Erythroblast (primary cell): Measurements from ENCODE around the gene RIOK3.

Source experiments
- DNase-seq, 2 experiments: peaks; one replicate each; lab custom pipeline; 2025; lab: John Stamatoyannopoulos, UW
- GATA1 ChIP-seq: IDR thresholded peaks from 2 replicates; pipeline ENCODE4 v1.6.1; 2011; ENCODE audit warnings: low read depth, mild to moderate bottlenecking, control low read depth, low read length, moderate library complexity
- POLR2A ChIP-seq: IDR thresholded peaks from 2 replicates; pipeline ENCODE4 v1.6.1; 2011; ENCODE audit warnings: mild to moderate bottlenecking, low read length

Gene RIOK3

DNA sequence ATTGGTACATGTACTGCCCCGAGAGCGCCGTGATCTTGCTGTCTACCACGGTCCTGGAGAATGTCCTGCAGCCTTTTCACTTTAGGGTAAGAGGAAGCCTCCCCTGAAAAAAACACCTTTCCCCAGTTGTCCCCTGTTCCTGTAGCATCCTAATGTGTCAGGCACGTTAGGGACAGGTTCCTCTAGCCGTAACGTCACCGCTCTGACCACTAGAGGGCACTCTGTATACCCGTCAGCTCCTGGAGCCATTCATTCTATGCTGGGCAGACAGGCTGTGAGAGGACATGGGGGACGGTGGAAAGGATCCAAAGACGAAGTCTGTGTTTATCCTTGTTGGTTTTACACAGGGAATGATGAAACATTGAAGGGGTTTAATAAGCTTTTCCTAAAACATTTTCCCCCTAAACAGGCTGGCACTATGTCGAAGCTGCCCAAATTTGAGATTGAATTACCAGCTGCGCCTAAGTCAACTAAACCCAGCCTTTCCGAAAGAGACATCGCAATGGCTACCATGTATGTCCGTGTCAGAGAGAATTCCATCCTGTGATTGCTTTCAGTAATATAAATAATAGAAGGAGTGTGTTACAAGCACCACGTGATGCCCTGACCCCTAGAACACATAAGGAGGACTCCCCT, 62.9 kb downstream of the RIOK3 start:
- no peak for TF ChIP-seq POLR2A
- DNase-seq = peak; percentile 82 to 92

DNA sequence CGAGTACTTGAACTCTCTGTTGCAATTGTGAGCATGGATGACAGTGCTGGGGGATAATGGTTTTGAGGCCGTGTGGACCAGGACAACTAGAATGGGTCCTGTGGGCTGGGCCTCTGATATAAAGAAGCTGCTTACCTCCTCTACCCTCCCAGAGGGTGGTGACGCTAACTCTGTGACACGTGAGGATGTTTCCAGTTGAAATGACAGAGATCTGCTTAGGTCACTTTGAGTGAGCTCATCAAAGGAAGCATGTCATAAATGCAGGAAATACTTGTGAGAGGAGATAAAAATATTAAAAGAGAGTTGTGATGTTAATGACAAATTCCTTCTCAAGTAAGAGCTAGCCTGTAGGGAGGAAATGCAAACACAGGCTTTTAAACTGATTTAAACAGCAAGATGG, 66.6 kb downstream of the RIOK3 start:
- TF ChIP-seq GATA1 = no peak
- peak; percentile 36 to 80 for DNase-seq

- TF ChIP-seq GATA1 = no peak
- no peak for TF ChIP-seq POLR2A
- no peak for DNase-seq
These were observed 68.2 kb downstream of the RIOK3 start for GRCh38 chr18:23521271-23521670.

GRCh38 chr18:23521907-23522306, 68.8 kb downstream of the RIOK3 start:
- TF ChIP-seq POLR2A = no peak
- no peak for TF ChIP-seq GATA1
- no peak for DNase-seq

GRCh38 chr18:23523429-23524212, 70.5 kb downstream of the RIOK3 start:
- TF ChIP-seq POLR2A = no peak
- TF ChIP-seq GATA1 = no peak
- no peak for DNase-seq

DNA sequence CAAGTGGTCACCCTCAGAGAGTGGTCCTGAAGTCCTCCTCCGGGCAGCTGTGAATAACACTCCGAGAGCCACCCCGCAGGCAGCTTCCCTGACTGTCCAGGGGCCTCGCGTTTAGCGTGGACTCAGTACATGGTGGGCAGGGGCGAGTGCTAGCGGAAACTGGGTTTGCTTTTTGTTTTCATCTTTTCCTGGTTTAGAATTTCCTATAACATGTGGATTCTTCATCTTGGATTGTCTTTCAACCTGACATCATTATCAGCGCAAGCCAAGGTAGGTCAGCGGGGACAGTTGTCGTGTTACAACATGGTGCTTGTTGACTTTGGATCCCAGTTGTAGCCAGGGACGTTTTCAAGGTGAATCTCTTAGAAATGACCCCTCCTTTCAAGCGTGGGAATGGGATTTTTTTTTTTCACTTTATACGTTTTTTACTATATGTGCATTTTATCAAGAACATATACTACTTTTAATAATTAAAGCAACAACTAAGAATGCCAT, 71.2 kb downstream of the RIOK3 start:
- TF ChIP-seq POLR2A = no peak
- no peak for TF ChIP-seq GATA1
- no peak for DNase-seq

DNA sequence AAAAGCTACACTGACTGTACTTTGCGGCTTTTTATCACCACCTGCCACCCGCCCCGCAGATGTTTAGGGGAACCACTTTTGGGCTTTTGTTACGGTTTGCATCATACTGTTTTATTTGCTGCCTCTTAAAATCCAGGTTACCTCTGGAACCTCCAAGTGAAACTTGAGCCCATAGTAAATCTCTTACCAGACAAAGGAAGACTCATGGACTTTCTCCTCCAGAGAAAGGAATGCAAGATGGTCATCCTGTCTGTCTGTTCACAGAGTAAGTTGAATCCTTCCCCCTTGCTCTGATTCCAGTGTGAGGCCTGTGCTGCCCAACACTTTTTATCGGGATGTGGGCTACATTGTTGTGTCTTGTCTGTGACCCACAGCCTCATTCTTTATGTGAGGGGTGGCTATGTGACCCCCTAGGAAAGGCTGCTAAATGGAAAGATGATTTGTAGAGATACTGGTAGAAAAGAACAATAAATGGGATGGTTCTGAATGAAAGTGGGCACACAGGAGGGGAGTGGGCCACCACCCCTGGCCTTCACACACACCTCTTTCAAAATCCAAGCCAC, 73.5 kb downstream of the RIOK3 start:
- TF ChIP-seq POLR2A (no peak), GATA1 (no peak)
- DNase-seq = no peak

- TF ChIP-seq GATA1 = no peak
- TF ChIP-seq POLR2A = no peak
- peak; percentile 73 to 79 for DNase-seq
These were observed 75.7 kb downstream of the RIOK3 start for GRCh38 chr18:23528580-23529472.

- TF ChIP-seq GATA1 = no peak
- TF ChIP-seq POLR2A = no peak
- peak; percentile 24 to 61 for DNase-seq
These were observed 76.5 kb downstream of the RIOK3 start for GRCh38 chr18:23529604-23530003.

GRCh38 chr18:23530195-23530594, 77.1 kb downstream of the RIOK3 start:
- no peak for DNase-seq
- no peak for TF ChIP-seq GATA1
- no peak for TF ChIP-seq POLR2A

DNA sequence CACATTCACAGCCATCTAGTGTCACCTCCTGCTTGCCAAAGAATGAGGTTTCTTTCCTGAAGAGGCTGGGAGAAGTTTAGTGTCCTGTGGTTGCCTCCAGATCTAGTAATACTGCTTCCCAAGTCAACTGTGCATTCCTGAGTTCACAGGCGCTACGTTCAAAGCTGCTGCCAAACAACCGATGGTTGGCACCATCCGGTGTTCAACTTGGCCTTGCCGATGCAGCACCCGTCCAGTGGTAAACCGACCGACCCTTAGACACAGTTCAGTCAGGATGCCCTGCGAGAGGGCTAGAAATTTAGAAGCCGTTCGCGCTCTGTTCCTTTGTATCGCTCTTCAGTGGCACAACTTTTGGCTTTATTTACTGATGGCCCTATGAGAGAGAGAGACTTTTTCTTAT, 78.8 kb downstream of the RIOK3 start:
- TF ChIP-seq GATA1 (no peak), POLR2A (no peak)
- DNase-seq = no peak
